Transverse colon (tissue), 4 donors: ENCODE results near the gene ATL1. TPM values are rescaled to one million over a fixed set of nuclear protein-coding genes. Genes with fewer than 3 reads are reported as not detected.

ENCODE experiments used
- DNase-seq: peaks from one replicate; pipeline ENCODE4 v3.0.0-alpha.2; 2019
- H3K27ac ChIP-seq, 4 donors: fragments of 200-600 bp; sonication (generic); 2 replicates each; pipeline ENCODE4 v1.5.1; 2016 to 2018; ENCODE audit warnings: inconsistent platforms in 4 of 4
- H3K27me3 ChIP-seq: fragments of 200-600 bp; sonication (generic); 2 replicates; pipeline ENCODE4 v1.5.1; 2017; ENCODE audit warnings: inconsistent platforms
- H3K36me3 ChIP-seq, 4 donors: fragments of 200-600 bp; sonication (generic); 2 replicates each; pipeline ENCODE4 v1.5.1; 2017 to 2019; ENCODE audit warnings: inconsistent platforms in 4 of 4
- H3K4me1 ChIP-seq, 4 donors: fragments of 200-600 bp; sonication (generic); 2 replicates each; pipeline ENCODE4 v1.5.1; 2017 to 2020; ENCODE audit warnings: inconsistent platforms in 4 of 4
- H3K4me3 ChIP-seq, 4 donors: fragments of 200-600 bp; sonication (generic); 1 replicate in 1 of 4; 2 replicates in 3 of 4; pipeline versions ENCODE4 v1.5.1 to v1.6.1; 2017 to 2019; ENCODE audit warnings: inconsistent platforms in 4 of 4
- H3K9me3 ChIP-seq, 2 donors: fragments of 200-600 bp; sonication (generic); 2 replicates each; pipeline ENCODE4 v1.5.1; 2017 to 2019; ENCODE audit warnings: inconsistent platforms in 2 of 2
- CTCF ChIP-seq, 5 experiments: fragments of 200-600 bp in 3 of 5; fragments of 450-650 bp in 2 of 5; sonication (generic) in 3 of 5; IDR thresholded peaks; 1 replicate in 2 of 5; 2 replicates in 3 of 5; pipeline ENCODE4 v1.5.1; 2016 to 2017; ENCODE audit warnings: antibody characterized with exemption in 5 of 5, inconsistent platforms in 3 of 5, mild to moderate bottlenecking in 2 of 5, moderate library complexity in 1 of 5
- EP300 ChIP-seq: sonication (generic); formaldehyde crosslinking; IDR thresholded peaks from one replicate; pipeline ENCODE4 v1.6.1; 2017; ENCODE audit warnings: antibody characterized with exemption, low read depth
- POLR2A ChIP-seq: fragments of 450-650 bp; IDR thresholded peaks from one replicate; pipeline ENCODE4 v1.6.1; 2016; ENCODE audit warnings: antibody characterized with exemption, mild to moderate bottlenecking, moderate library complexity
- POLR2AphosphoS5 ChIP-seq, 3 donors: sonication (generic); formaldehyde crosslinking; IDR thresholded peaks; one replicate each; pipeline ENCODE4 v1.6.1; 2016; ENCODE audit warnings: antibody characterized with exemption in 3 of 3
- WGBS, 2 donors: methylation state at CpG; one replicate each; pipeline ENCODE4 v1.1.5; 2018; ENCODE audit warnings: low coverage in 1 of 2; 5-methylcytosine and 5-hydroxymethylcytosine counted together
- in situ Hi-C, 4 donors: fragments of 200-750 bp; cut with MboI; loops; one replicate each; pipeline versions ENCODE4 v1.15.0 to v1.15.1; 2017; ENCODE audit warnings: low sequenced_read_pairs in 3 of 4, low pct_ligation_motif_present in 1 of 4, low pct_unique_long_range_greater_than_20kb in 1 of 4
- intact Hi-C: fragments of 100-400 bp; cut with DNase I; formaldehyde crosslinking; loops from one replicate; pipeline ENCODE4 v1.15.1; 2023; ENCODE audit warnings: low total_unique reads
- total RNA-seq, 4 donors: library from RNA; depleted of rRNA; stranded (reverse); fragments of >200 nt; gene quantifications; one replicate each; pipeline ENCODE4 v1.1.0, GENCODE V29; 2016

The ATL1 gene
- total RNA-seq, 4 donors from 2014 or later: 1.1 to 14.1 (median 11.4) TPM; not detected in 1

- H3K4me1 ChIP-seq: peaks cover 0 to under 1% (median 0%) of the 10 kb centered on the region in 4 donors
- H3K4me3 ChIP-seq: no peak overlapping the region
- in situ Hi-C loops: no loop called here
- no peak for TF ChIP-seq EP300
- no peak for TF ChIP-seq POLR2A
- no peak for TF ChIP-seq CTCF (IDR thresholded peaks at IDR 0.05)
- no peak for TF ChIP-seq POLR2AphosphoS5 (IDR thresholded peaks at IDR 0.05)
- no peaks in the 10 kb centered on the region for H3K27me3 ChIP-seq
- no peak overlapping the region for H3K27ac ChIP-seq
- intact Hi-C loops: no loop called here
- 86 to 92% methylated on average over 8 of the region's 8 CpGs for WGBS, 2 donors
- H3K9me3 ChIP-seq: no peaks in the 10 kb centered on the region
- H3K36me3 ChIP-seq: no peaks in the 10 kb centered on the region
- DNase-seq: no peak
Observed at GRCh38 chr14:50594577-50595316, 34.8 kb downstream of the ATL1 start.

- no peak for TF ChIP-seq EP300
- no peak for TF ChIP-seq POLR2A
- no peak for TF ChIP-seq POLR2AphosphoS5 (IDR thresholded peaks at IDR 0.05)
- TF ChIP-seq CTCF (IDR thresholded peaks at IDR 0.05): no peak
- in situ Hi-C loops (no loop called here), intact Hi-C loops (no loop called here)
- H3K4me3 ChIP-seq: no peak overlapping the region
- no peak overlapping the region for H3K27ac ChIP-seq
- H3K36me3 ChIP-seq: no peaks in the 10 kb centered on the region
- H3K4me1 ChIP-seq: peaks cover 0 to 12% (median 1%) of the 10 kb centered on the region in 4 donors
- no peak for DNase-seq
- no peaks in the 10 kb centered on the region for H3K27me3 ChIP-seq
- H3K9me3 ChIP-seq: no peaks in the 10 kb centered on the region
Observed at GRCh38 chr14:50598765-50599164, 38.8 kb downstream of the ATL1 start.

GRCh38 chr14:50599700-50600444 is 39.9 kb downstream of the ATL1 start:
- no peak for DNase-seq
- Histone ChIP-seq H3K27ac (no peak overlapping the region), H3K36me3 (no peaks in the 10 kb centered on the region), H3K27me3 (no peaks in the 10 kb centered on the region), H3K9me3 (no peaks in the 10 kb centered on the region), H3K4me1 (peaks cover 0 to 12% (median 1%) of the 10 kb centered on the region in 4 donors), H3K4me3 (no peak overlapping the region)
- in situ Hi-C loops (no loop called here), intact Hi-C loops (no loop called here)
- TF ChIP-seq POLR2AphosphoS5 (IDR thresholded peaks at IDR 0.05): no peak
- peak; percentile 28 to 53 (median 42) for TF ChIP-seq CTCF (IDR thresholded peaks at IDR 0.05)
- 27 to 28% methylated on average over 4 of the region's 4 CpGs for whole genome bisulfite sequencing, 2 donors

GRCh38 chr14:50600849-50601248 is 40.9 kb downstream of the ATL1 start:
- Histone ChIP-seq H3K4me3 (no peak overlapping the region), H3K27ac (no peak overlapping the region), H3K27me3 (no peaks in the 10 kb centered on the region), H3K36me3 (no peaks in the 10 kb centered on the region), H3K9me3 (no peaks in the 10 kb centered on the region), H3K4me1 (peaks cover 0 to 12% (median 1%) of the 10 kb centered on the region in 4 donors)
- intact Hi-C loops: no loop called here
- no peak for TF ChIP-seq EP300
- no peak for TF ChIP-seq POLR2AphosphoS5 (IDR thresholded peaks at IDR 0.05)
- TF ChIP-seq CTCF (IDR thresholded peaks at IDR 0.05): no peak
- no peak for TF ChIP-seq POLR2A
- WGBS, 2 donors: 77 to 86% methylated on average over 5 of the region's 5 CpGs
- DNase-seq: no peak
- in situ Hi-C loops: no loop called here
